Smooth muscle cell (in vitro differentiated cells): Measurements from ENCODE around the gene HTR3C. TPM values are rescaled to one million over a fixed set of nuclear protein-coding genes. Genes with fewer than 3 reads are reported as not detected.

Source experiments
- DNase-seq: peaks from one replicate; lab custom pipeline; 2025; ENCODE audit not compliant: unreplicated experiment; lab: John Stamatoyannopoulos, UW
- H2AFZ ChIP-seq: fragments of 200-600 bp; sonication (generic); 2 replicates; pipeline ENCODE4 v1.6.0; 2016; ENCODE audit warnings: antibody characterized with exemption, low read depth, mild to moderate bottlenecking
- H3F3A ChIP-seq: fragments of 200-600 bp; sonication (generic); 2 replicates; pipeline ENCODE4 v1.6.0; 2017; ENCODE audit warnings: antibody characterized with exemption, low read depth
- H3K27ac ChIP-seq: fragments of 200-600 bp; sonication (generic); 2 replicates; pipeline ENCODE4 v1.5.1; 2016; ENCODE audit warnings: low read depth, mild to moderate bottlenecking
- H3K27me3 ChIP-seq: fragments of 200-600 bp; sonication (generic); 2 replicates; pipeline ENCODE4 v1.6.1; 2016; ENCODE audit warnings: low read depth, mild to moderate bottlenecking
- H3K36me3 ChIP-seq: fragments of 200-600 bp; sonication (generic); 2 replicates; pipeline ENCODE4 v1.5.1; 2016; ENCODE audit warnings: low read depth
- H3K4me1 ChIP-seq: fragments of 200-600 bp; sonication (generic); 2 replicates; pipeline ENCODE4 v1.5.1; 2016; ENCODE audit warnings: low read depth
- H3K4me2 ChIP-seq: fragments of 200-600 bp; sonication (generic); 2 replicates; pipeline ENCODE4 v1.6.0; 2016; ENCODE audit warnings: mild to moderate bottlenecking
- H3K4me3 ChIP-seq: fragments of 200-600 bp; sonication (generic); 2 replicates; pipeline ENCODE4 v1.5.1; 2016; ENCODE audit warnings: mild to moderate bottlenecking
- H3K79me2 ChIP-seq: fragments of 200-600 bp; sonication (generic); 2 replicates; pipeline ENCODE4 v1.6.0; 2016; ENCODE audit warnings: low read depth, mild to moderate bottlenecking
- H3K9ac ChIP-seq: fragments of 200-600 bp; sonication (generic); 2 replicates; pipeline ENCODE4 v1.6.0; 2016; ENCODE audit warnings: low read depth
- H3K9me3 ChIP-seq: fragments of 200-600 bp; sonication (generic); replicated peaks from 2 replicates; pipeline ENCODE4 v1.5.1; 2016; ENCODE audit warnings: low read depth
- H4K20me1 ChIP-seq: fragments of 200-600 bp; sonication (generic); 2 replicates; pipeline ENCODE4 v1.6.0; 2016; ENCODE audit warnings: low read depth
- WGBS: methylation state at CpG from one replicate; pipeline ENCODE4 v1.1.7; 2016; ENCODE audit warnings: low lambda C conversion rate; 5-methylcytosine and 5-hydroxymethylcytosine counted together
- polyA plus RNA-seq: library from polyadenylated mRNA; unstranded; fragments of >200 nt; fragmentation: Nextera tagmentation; extraction: Ambion mirVana; gene quantifications from 2 replicates; pipeline ENCODE4 v1.2.1, GENCODE V29; 2016
- total RNA-seq: library from RNA; depleted of rRNA; stranded (reverse); fragments of >200 nt; gene quantifications from 2 replicates; pipeline ENCODE4 v1.2.3, GENCODE V29; 2014
- TF ChIP-seq, protein P1 (sequence below): fragments of 200-600 bp; sonication (generic); IDR thresholded peaks from 2 replicates; pipeline ENCODE4 v1.5.1; 2017; ENCODE audit warnings: borderline replicate concordance, mild to moderate bottlenecking, antibody characterized with exemption; ENCODE audit not compliant: insufficient read depth, poor library complexity, severe bottlenecking

The HTR3C gene
- total and polyA plus RNA-seq, 2 experiments from 2014 or later, result not detected

GRCh38 chr3:184016811-184017671 lies 35.8 kb upstream of the HTR3C start:
- peaks cover 11% of the 10 kb centered on the region for H3F3A ChIP-seq
- peak overlapping the region; percentile 96 for H2AFZ ChIP-seq
- peaks cover 2% of the 10 kb centered on the region for H3K36me3 ChIP-seq
- H3K27me3 ChIP-seq, result no peaks in the 10 kb centered on the region
- WGBS, result 18% methylated on average over 54 of the region's 57 CpGs
- TF ChIP-seq, protein P1, sequence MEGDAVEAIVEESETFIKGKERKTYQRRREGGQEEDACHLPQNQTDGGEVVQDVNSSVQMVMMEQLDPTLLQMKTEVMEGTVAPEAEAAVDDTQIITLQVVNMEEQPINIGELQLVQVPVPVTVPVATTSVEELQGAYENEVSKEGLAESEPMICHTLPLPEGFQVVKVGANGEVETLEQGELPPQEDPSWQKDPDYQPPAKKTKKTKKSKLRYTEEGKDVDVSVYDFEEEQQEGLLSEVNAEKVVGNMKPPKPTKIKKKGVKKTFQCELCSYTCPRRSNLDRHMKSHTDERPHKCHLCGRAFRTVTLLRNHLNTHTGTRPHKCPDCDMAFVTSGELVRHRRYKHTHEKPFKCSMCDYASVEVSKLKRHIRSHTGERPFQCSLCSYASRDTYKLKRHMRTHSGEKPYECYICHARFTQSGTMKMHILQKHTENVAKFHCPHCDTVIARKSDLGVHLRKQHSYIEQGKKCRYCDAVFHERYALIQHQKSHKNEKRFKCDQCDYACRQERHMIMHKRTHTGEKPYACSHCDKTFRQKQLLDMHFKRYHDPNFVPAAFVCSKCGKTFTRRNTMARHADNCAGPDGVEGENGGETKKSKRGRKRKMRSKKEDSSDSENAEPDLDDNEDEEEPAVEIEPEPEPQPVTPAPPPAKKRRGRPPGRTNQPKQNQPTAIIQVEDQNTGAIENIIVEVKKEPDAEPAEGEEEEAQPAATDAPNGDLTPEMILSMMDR, result peak; percentile 99
- H3K9me3 ChIP-seq, result no peaks in the 10 kb centered on the region
- H3K9ac ChIP-seq, result peak overlapping the region; percentile 54
- peaks cover 16% of the 10 kb centered on the region for H3K79me2 ChIP-seq
- H3K4me2 ChIP-seq, result peak overlapping the region; percentile 91
- H3K4me3 ChIP-seq, result peak overlapping the region; percentile 98
- no peaks in the 10 kb centered on the region for H4K20me1 ChIP-seq
- peak overlapping the region; percentile 7 for H3K27ac ChIP-seq
- peaks cover 11% of the 10 kb centered on the region for H3K4me1 ChIP-seq
- DNase-seq, result peak; percentile 46

- Histone ChIP-seq H3K27ac (peak within 1 kb of the TSS; percentile 58), H3K4me1 (peaks cover 11% of the 10 kb centered on the region), H3F3A (peaks cover 11% of the 10 kb centered on the region), H3K4me2 (peak within 1 kb of the TSS; percentile 91), H3K36me3 (no peaks in the 10 kb centered on the region), H2AFZ (peak within 1 kb of the TSS; percentile 96), H4K20me1 (no peaks in the 10 kb centered on the region), H3K79me2 (peaks cover 16% of the 10 kb centered on the region), H3K27me3 (no peaks in the 10 kb centered on the region), H3K9me3 (no peaks in the 10 kb centered on the region), H3K9ac (peak within 1 kb of the TSS; percentile 62), H3K4me3 (peak within 1 kb of the TSS; percentile 98)
- DNase-seq, result peak; percentile 73
- TF ChIP-seq, protein P1, result peak; percentile 21
- WGBS, result under 1% methylated on average over 54 of the region's 55 CpGs
These were observed 35.0 kb upstream of the HTR3C start, which contains the start of gene ABCC5 for GRCh38 chr3:184017672-184018423. TSS of gene ABCC5 (minus strand) at chr3:184017884. CDS start at chr3:184014392, 3,492 bp downstream.

GRCh38 chr3:184018424-184018973 lies 34.3 kb upstream of the HTR3C start:
- Histone ChIP-seq H3K4me1 (peaks cover 11% of the 10 kb centered on the region), H3K9ac (peak overlapping the region; percentile 62), H3K27me3 (no peaks in the 10 kb centered on the region), H3K9me3 (no peaks in the 10 kb centered on the region), H3K27ac (peak overlapping the region; percentile 58), H3K4me3 (peak overlapping the region; percentile 98), H3K36me3 (no peaks in the 10 kb centered on the region), H3K4me2 (peak overlapping the region; percentile 91), H4K20me1 (no peaks in the 10 kb centered on the region), H3F3A (peaks cover 11% of the 10 kb centered on the region), H3K79me2 (peaks cover 16% of the 10 kb centered on the region), H2AFZ (peak overlapping the region; percentile 96)
- no peak for DNase-seq
- 93% methylated on average over 21 of the region's 21 CpGs for WGBS
- TF ChIP-seq, protein P1, result no peak
